SK-N-SH (cell line): ENCODE results near the gene JAKMIP1. TPM values are rescaled to one million over a fixed set of nuclear protein-coding genes. Genes with fewer than 3 reads are reported as not detected.
A peak's percentile ranks its signal among the peaks of the same experiment; 100 is the strongest.

Experiments
- CTCF ChIA-PET: fragments of 300-600, 350-600 bp; formaldehyde crosslinking; extraction: SDS; loops from one replicate; lab custom pipeline; 2021; lab: Yijun Ruan, JAX
- POLR2A ChIA-PET: fragments of 350-600 bp; sonication (Branson Sonifier 250); formaldehyde crosslinking; extraction: SDS; loops from one replicate; lab custom pipeline; 2020; ENCODE audit warnings: antibody characterized with exemption, inconsistent platforms; lab: Yijun Ruan, JAX
- DNase-seq: peaks from one replicate; pipeline ENCODE4 v3.0.0; 2012
- H2AFZ ChIP-seq: fragments of 200-600 bp; sonication (generic); 2 replicates; pipeline ENCODE4 v1.8.1; 2016; ENCODE audit warnings: antibody characterized with exemption, mild to moderate bottlenecking, low read depth
- H3F3A ChIP-seq: fragments of 200-600 bp; sonication (generic); replicated peaks from 2 replicates; pipeline ENCODE3; 2016; ENCODE audit warnings: antibody characterized with exemption, mild to moderate bottlenecking; ENCODE audit not compliant: insufficient read depth
- H3K27ac ChIP-seq, 2 experiments: fragments of 200-500 bp in 1 of 2; fragments of 200-600 bp in 1 of 2; sonication (Bioruptor generic) in 1 of 2; sonication (generic), shearing (Covaris generic) in 1 of 2; 2 replicates each; pipeline versions ENCODE4 v1.5.1 to v1.6.1; 2014 to 2016; ENCODE audit warnings: low read depth in 2 of 2, inconsistent platforms in 1 of 2, low read length in 1 of 2, mild to moderate bottlenecking in 1 of 2, mixed read lengths in 1 of 2
- H3K27me3 ChIP-seq: fragments of 200-600 bp; sonication (generic), shearing (Covaris generic); 2 replicates; pipeline ENCODE4 v1.6.1; 2016; ENCODE audit warnings: mixed run types; ENCODE audit not compliant: insufficient read depth
- H3K36me3 ChIP-seq, 2 experiments: fragments of 200-500 bp in 1 of 2; fragments of 200-600 bp in 1 of 2; sonication (Bioruptor generic) in 1 of 2; sonication (generic) in 1 of 2; replicated peaks in 1 of 2; 2 replicates each; pipeline versions ENCODE3 to v1.5.1; 2014 to 2016; ENCODE audit warnings: low read length in 1 of 2, mild to moderate bottlenecking in 1 of 2; ENCODE audit not compliant: insufficient read depth in 2 of 2, control insufficient read depth in 1 of 2
- H3K4me1 ChIP-seq, 2 experiments: fragments of 200-500 bp in 1 of 2; fragments of 200-600 bp in 1 of 2; sonication (Bioruptor generic) in 1 of 2; sonication (generic), shearing (Covaris generic) in 1 of 2; 2 replicates each; pipeline versions ENCODE4 v1.5.1 to v1.6.1; 2014 to 2016; ENCODE audit warnings: low read depth in 1 of 2, low read length in 1 of 2, mixed run types in 1 of 2; ENCODE audit not compliant: insufficient read depth in 2 of 2, control insufficient read depth in 1 of 2
- H3K4me2 ChIP-seq: fragments of 200-600 bp; sonication (generic), shearing (Covaris generic); 2 replicates; pipeline ENCODE4 v1.6.1; 2017; ENCODE audit warnings: mixed run types
- H3K4me3 ChIP-seq, 2 experiments: fragments of 200-500 bp in 1 of 2; fragments of 200-600 bp in 1 of 2; sonication (Bioruptor generic) in 1 of 2; sonication (generic), shearing (Covaris generic) in 1 of 2; 2 replicates each; pipeline versions ENCODE4 v1.5.1 to v1.8.1; 2014 to 2016; ENCODE audit warnings: low read depth in 2 of 2, inconsistent platforms in 1 of 2, low read length in 1 of 2, mild to moderate bottlenecking in 1 of 2, mixed read lengths in 1 of 2, moderate library complexity in 1 of 2
- H3K79me2 ChIP-seq: fragments of 200-600 bp; sonication (generic); 2 replicates; pipeline ENCODE4 v1.8.1; 2017; ENCODE audit warnings: mild to moderate bottlenecking; ENCODE audit not compliant: insufficient read depth
- H3K9ac ChIP-seq: fragments of 200-600 bp; sonication (generic); 2 replicates; pipeline ENCODE4 v1.6.1; 2017; ENCODE audit warnings: mixed run types
- H3K9me2 ChIP-seq: fragments of 200-600 bp; sonication (generic); 2 replicates; pipeline ENCODE4 v1.6.1; 2017; ENCODE audit warnings: mixed run types
- H3K9me3 ChIP-seq: fragments of 200-600 bp; sonication (generic); 2 replicates; pipeline ENCODE4 v1.6.1; 2017; ENCODE audit warnings: mixed run types, mild to moderate bottlenecking, moderate library complexity
- H4K20me1 ChIP-seq: fragments of 200-600 bp; sonication (generic); 2 replicates; pipeline ENCODE4 v1.6.1; 2017; ENCODE audit warnings: mild to moderate bottlenecking, mixed run types; ENCODE audit not compliant: insufficient read depth
- CHD2 ChIP-seq: fragments of 150-350 bp; IDR thresholded peaks from 2 replicates; pipeline ENCODE4 v1.6.1; 2018; ENCODE audit warnings: low read length; ENCODE audit not compliant: partially characterized antibody
- ELF1 ChIP-seq: IDR thresholded peaks from 2 replicates; pipeline ENCODE4 v1.4.0; 2012
- EP300 ChIP-seq, 2 experiments: IDR thresholded peaks; 2 replicates each; pipeline versions ENCODE4 v1.4.0 to v1.6.1; 2012; ENCODE audit warnings: borderline replicate concordance in 1 of 2, low read depth in 1 of 2, low read length in 1 of 2
- FOSL2 ChIP-seq: IDR thresholded peaks from 2 replicates; pipeline ENCODE4 v1.4.0; 2012; ENCODE audit warnings: low read depth, mild to moderate bottlenecking, moderate library complexity, borderline replicate concordance
- GABPA ChIP-seq: IDR thresholded peaks from 2 replicates; pipeline ENCODE4 v1.4.0; 2012; ENCODE audit warnings: low read depth, mild to moderate bottlenecking
- MXI1 ChIP-seq: IDR thresholded peaks from 2 replicates; pipeline ENCODE4 v1.6.1; 2012; ENCODE audit warnings: mild to moderate bottlenecking, low read depth, low read length, improper control_type of control experiment
- RAD21 ChIP-seq: IDR thresholded peaks from 2 replicates; pipeline ENCODE4 v1.6.1; 2012; ENCODE audit warnings: mild to moderate bottlenecking, low read length
- RCOR1 ChIP-seq: fragments of 150-350 bp; IDR thresholded peaks from 2 replicates; pipeline ENCODE4 v1.6.1; 2017; ENCODE audit warnings: antibody characterized with exemption, low read length
- RFX5 ChIP-seq: IDR thresholded peaks from 2 replicates; pipeline ENCODE4 v1.6.1; 2012; ENCODE audit warnings: mild to moderate bottlenecking, improper control_type of control experiment, low read length
- SIN3A ChIP-seq: IDR thresholded peaks from 2 replicates; pipeline ENCODE4 v1.6.1; 2012; ENCODE audit warnings: low read depth, mild to moderate bottlenecking, low read length, moderate library complexity, borderline replicate concordance
- SMC3 ChIP-seq: IDR thresholded peaks from 2 replicates; pipeline ENCODE4 v1.6.1; 2012; ENCODE audit warnings: low read depth, low read length, improper control_type of control experiment
- TAF1 ChIP-seq: IDR thresholded peaks from 2 replicates; pipeline ENCODE4 v1.6.1; 2012; ENCODE audit warnings: low read depth, mild to moderate bottlenecking, low read length, moderate library complexity, borderline replicate concordance
- TEAD4 ChIP-seq: IDR thresholded peaks from 2 replicates; pipeline ENCODE4 v1.4.0; 2012; ENCODE audit warnings: mild to moderate bottlenecking, borderline replicate concordance; ENCODE audit not compliant: insufficient read depth
- USF1 ChIP-seq: IDR thresholded peaks from 2 replicates; pipeline ENCODE4 v1.4.0; 2012; ENCODE audit warnings: low read depth, borderline replicate concordance
- USF2 ChIP-seq: fragments of 150-350 bp; IDR thresholded peaks from 2 replicates; pipeline ENCODE4 v1.6.1; 2017; ENCODE audit warnings: antibody characterized with exemption, low read length, low read depth, borderline replicate concordance
- YY1 ChIP-seq: IDR thresholded peaks from 2 replicates; pipeline ENCODE4 v1.4.0; 2012; ENCODE audit warnings: low read depth, mild to moderate bottlenecking
- WGBS: methylation state at CpG from one replicate; pipeline ENCODE4 v1.1.6; 2017; ENCODE audit warnings: low lambda C conversion rate; 5-methylcytosine and 5-hydroxymethylcytosine counted together
- polyA plus RNA-seq, 3 experiments: library from polyadenylated mRNA; depleted of rRNA; stranded (reverse); fragments of >200 nt; gene quantifications; 2 replicates each; pipeline ENCODE4 v1.2.3, GENCODE V29; 2012

Gene JAKMIP1
- polyA plus RNA-seq, 1 of the 3 experiments (the other 2 are of a cell fraction), result 0.54 TPM

- no peaks in the 10 kb centered on the region for H3K9me2 ChIP-seq
- no peak for DNase-seq
- H3K4me3 ChIP-seq, result no peak overlapping the region
- H3K79me2 ChIP-seq, result no peaks in the 10 kb centered on the region
- H3K9me3 ChIP-seq, result peaks cover 9% of the 10 kb centered on the region
- H3K4me2 ChIP-seq, result no peak overlapping the region
- 31% methylated on average over 6 of the region's 9 CpGs for WGBS
- no peaks in the 10 kb centered on the region for H3F3A ChIP-seq
- TF ChIP-seq USF1 (no peak), TAF1 (no peak), FOSL2 (no peak)
- no peak overlapping the region for H3K27ac ChIP-seq
- ChIA-PET POLR2A (no interaction called here), CTCF (interaction anchor here (0.6 to 4.2 kb wide), 5 partner anchors 16 to 583 kb away, joined by 3 to 31 read pairs (median 4); no protein-coding TSS in a partner anchor)
- no peak overlapping the region for H3K9ac ChIP-seq
- H4K20me1 ChIP-seq, result no peaks in the 10 kb centered on the region
- no peaks in the 10 kb centered on the region for H3K36me3 ChIP-seq
- H2AFZ ChIP-seq, result no peak overlapping the region
- H3K4me1 ChIP-seq, result no peaks in the 10 kb centered on the region; a peak in 1 of 4 replicates
- no peaks in the 10 kb centered on the region for H3K27me3 ChIP-seq
Observed at GRCh38 chr4:5982156-5982973, 218.0 kb downstream of the JAKMIP1 start.

GRCh38 chr4:5980436-5981155 lies 219.8 kb downstream of the JAKMIP1 start:
- no peak overlapping the region for H3K9ac ChIP-seq
- no peaks in the 10 kb centered on the region for H3F3A ChIP-seq
- H3K9me3 ChIP-seq, result peaks cover 9% of the 10 kb centered on the region
- no peaks in the 10 kb centered on the region for H3K9me2 ChIP-seq
- no peaks in the 10 kb centered on the region for H3K27me3 ChIP-seq
- no peak overlapping the region for H3K4me3 ChIP-seq
- TF ChIP-seq RAD21 (peak; percentile 71), MXI1 (0 out of 2 replicates have a peak, but pooled peaks have one; percentile 17), SIN3A (no peak)
- H3K36me3 ChIP-seq, result no peaks in the 10 kb centered on the region
- H4K20me1 ChIP-seq, result no peaks in the 10 kb centered on the region
- no peaks in the 10 kb centered on the region; a peak in 1 of 4 replicates for H3K4me1 ChIP-seq
- no peak overlapping the region for H3K4me2 ChIP-seq
- peak; percentile 73 for DNase-seq
- ChIA-PET POLR2A (interaction anchor here (1.5 kb wide), 1 partner anchor 168 kb away, joined by 3 read pairs; no protein-coding TSS in a partner anchor), CTCF (interaction anchor here (0.6 to 4.2 kb wide), 26 partner anchors 8 to 725 kb away, joined by 3 to 31 read pairs (median 4); partner anchors contain the start of gene CRMP1)
- H3K79me2 ChIP-seq, result no peaks in the 10 kb centered on the region
- H3K27ac ChIP-seq, result no peak overlapping the region
- no peak overlapping the region for H2AFZ ChIP-seq
- 40% methylated on average over 3 of the region's 3 CpGs for WGBS

DNA sequence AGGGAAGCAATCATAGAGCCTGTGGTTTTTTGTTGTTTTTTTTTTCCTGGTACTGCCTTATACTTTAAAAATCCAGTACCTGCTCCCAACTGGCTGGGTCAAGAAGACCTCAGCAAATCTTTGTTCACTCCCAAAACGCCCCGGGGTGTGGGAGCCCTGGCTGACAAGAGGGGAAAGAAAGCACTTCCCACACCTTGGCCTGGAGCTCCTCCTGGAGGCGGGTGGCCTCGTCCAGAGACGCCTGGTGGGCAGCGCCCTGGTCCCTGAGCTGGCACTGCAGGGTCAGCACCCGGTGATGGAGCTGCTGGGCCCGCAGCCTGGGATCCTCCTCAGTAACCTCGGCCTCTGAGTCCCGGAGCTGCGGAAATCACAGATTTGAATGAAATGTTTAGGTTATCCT lies 220.4 kb downstream of the JAKMIP1 start:
- H3K27ac ChIP-seq, result no peak overlapping the region
- CTCF ChIA-PET, result interaction anchor here (0.6 to 4.2 kb wide), 28 partner anchors 9 to 724 kb away, joined by 3 to 31 read pairs (median 4); partner anchors contain the start of gene CRMP1
- no peaks in the 10 kb centered on the region for H3K9me2 ChIP-seq
- 11% methylated on average over 7 of the region's 11 CpGs for WGBS
- H3K27me3 ChIP-seq, result no peaks in the 10 kb centered on the region
- H3F3A ChIP-seq, result no peaks in the 10 kb centered on the region
- no peak overlapping the region for H3K4me2 ChIP-seq
- H3K36me3 ChIP-seq, result no peaks in the 10 kb centered on the region
- peaks cover 8% of the 10 kb centered on the region for H3K9me3 ChIP-seq
- no peak overlapping the region for H3K4me3 ChIP-seq
- POLR2A ChIA-PET, result interaction anchor here (1.5 kb wide), 1 partner anchor 167 kb away, joined by 3 read pairs; no protein-coding TSS in a partner anchor
- DNase-seq, result peak; percentile 80
- H3K9ac ChIP-seq, result no peak overlapping the region
- H2AFZ ChIP-seq, result no peak overlapping the region
- no peaks in the 10 kb centered on the region for H3K79me2 ChIP-seq
- H3K4me1 ChIP-seq, result no peaks in the 10 kb centered on the region; a peak in 1 of 4 replicates
- H4K20me1 ChIP-seq, result no peaks in the 10 kb centered on the region
- TF ChIP-seq GABPA (no peak), SMC3 (peak; percentile 32; the same call in 1 of the 2 replicates), RCOR1 (no peak), EP300 (IDR thresholded peaks at IDR 0.05; ENCODE audit: borderline replicate concordance in 1 of 2, low read depth in 1 of 2, low read length in 1 of 2) (no peak), TAF1 (no peak), FOSL2 (no peak), YY1 (no peak), RFX5 (no peak), CHD2 (no peak), ELF1 (no peak), TEAD4 (no peak), USF2 (no peak), USF1 (no peak), MXI1 (no peak), RAD21 (peak; percentile 71)
